ENCODE data around the gene GALNTL6.
"Not testable (repeated sequence)": the region's sequence is repeated elsewhere in the genome, so short reads cannot be mapped to it uniquely, and the experiment has no call there.

The GALNTL6 gene

GRCh38 chr4:172900900-172901299, 1087.7 kb downstream of the GALNTL6 start:
- no peaks in the 10 kb centered on the region for H3F3A ChIP-seq (ENCODE audit: insufficient read depth)
- H4K20me1 ChIP-seq (ENCODE audit: low read depth, low read length), result no peaks in the 10 kb centered on the region
- no peaks in the 10 kb centered on the region for H3K9me2 ChIP-seq (replicated peaks; ENCODE audit: insufficient read depth, low read length)
- no peaks in the 10 kb centered on the region for H3K27me3 ChIP-seq (ENCODE audit: low read length)
- no peak overlapping the region for H3K27ac ChIP-seq (ENCODE audit: low read depth, low read length)
- H3K4me3 ChIP-seq (ENCODE audit: insufficient read depth, low read length, poor library complexity, severe bottlenecking), result no peak overlapping the region
- no peaks in the 10 kb centered on the region for H3K9me3 ChIP-seq (ENCODE audit: insufficient read depth, low read length)
- no peak for TF ChIP-seq EZH2phosphoT487 (conservative IDR thresholded peaks at IDR 0.05; ENCODE audit: low read length)
- no peak for TF ChIP-seq CTCF (IDR thresholded peaks at IDR 0.05; ENCODE audit: insufficient read depth, low read length, poor library complexity, severe bottlenecking)
- no peak overlapping the region for H3K9ac ChIP-seq (ENCODE audit: low read length)
- no peaks in the 10 kb centered on the region for H3K36me3 ChIP-seq (ENCODE audit: low read length)
- H3K79me2 ChIP-seq (ENCODE audit: insufficient read depth, low read length), result no peaks in the 10 kb centered on the region
- no peak overlapping the region for H3K4me2 ChIP-seq (ENCODE audit: low read depth, low read length, poor library complexity, severe bottlenecking)
- H2AFZ ChIP-seq (ENCODE audit: low read depth, low read length, severe bottlenecking), result no peak overlapping the region

- not testable (repeated sequence) for H2AFZ ChIP-seq (ENCODE audit: low read depth, low read length, severe bottlenecking); H3K79me2 ChIP-seq (ENCODE audit: insufficient read depth, low read length); H3K9ac ChIP-seq (ENCODE audit: low read length); H3K4me2 ChIP-seq (ENCODE audit: low read depth, low read length, poor library complexity, severe bottlenecking); H3K27me3 ChIP-seq (ENCODE audit: low read length); H3K27ac ChIP-seq (ENCODE audit: low read depth, low read length); H4K20me1 ChIP-seq (ENCODE audit: low read depth, low read length); H3K9me2 ChIP-seq (replicated peaks; ENCODE audit: insufficient read depth, low read length); H3F3A ChIP-seq (ENCODE audit: insufficient read depth); H3K9me3 ChIP-seq (ENCODE audit: insufficient read depth, low read length); H3K36me3 ChIP-seq (ENCODE audit: low read length); H3K4me3 ChIP-seq (ENCODE audit: insufficient read depth, low read length, poor library complexity, severe bottlenecking)
These were observed 1099.3 kb downstream of the GALNTL6 start for GRCh38 chr4:172912468-172912867.

- H2AFZ ChIP-seq (ENCODE audit: low read depth, low read length, severe bottlenecking); H3K9me3 ChIP-seq (ENCODE audit: insufficient read depth, low read length); H3F3A ChIP-seq (ENCODE audit: insufficient read depth); H3K27me3 ChIP-seq (ENCODE audit: low read length); H3K27ac ChIP-seq (ENCODE audit: low read depth, low read length); H4K20me1 ChIP-seq (ENCODE audit: low read depth, low read length); H3K4me2 ChIP-seq (ENCODE audit: low read depth, low read length, poor library complexity, severe bottlenecking); H3K9me2 ChIP-seq (replicated peaks; ENCODE audit: insufficient read depth, low read length); H3K79me2 ChIP-seq (ENCODE audit: insufficient read depth, low read length); H3K9ac ChIP-seq (ENCODE audit: low read length); H3K4me3 ChIP-seq (ENCODE audit: insufficient read depth, low read length, poor library complexity, severe bottlenecking); H3K36me3 ChIP-seq (ENCODE audit: low read length): not testable (repeated sequence)
These were observed 1104.2 kb downstream of the GALNTL6 start for GRCh38 chr4:172917403-172917802.

GRCh38 chr4:172919269-172919668, 1106.1 kb downstream of the GALNTL6 start:
- H3F3A ChIP-seq (ENCODE audit: insufficient read depth), result no peaks in the 10 kb centered on the region
- H3K9ac ChIP-seq (ENCODE audit: low read length), result no peak overlapping the region
- H3K79me2 ChIP-seq (ENCODE audit: insufficient read depth, low read length), result no peaks in the 10 kb centered on the region

More at GRCh38 chr4:172919269-172919668, 1106.1 kb downstream of the GALNTL6 start:
- Histone ChIP-seq H3K4me2 (ENCODE audit: low read depth, low read length, poor library complexity, severe bottlenecking) (no peak overlapping the region), H3K9me2 (replicated peaks; ENCODE audit: insufficient read depth, low read length) (no peaks in the 10 kb centered on the region; the same call in 1 of the 2 replicates), H3K36me3 (ENCODE audit: low read length) (no peaks in the 10 kb centered on the region), H4K20me1 (ENCODE audit: low read depth, low read length) (no peaks in the 10 kb centered on the region), H3K9me3 (ENCODE audit: insufficient read depth, low read length) (no peaks in the 10 kb centered on the region), H3K27me3 (ENCODE audit: low read length) (no peaks in the 10 kb centered on the region), H3K27ac (ENCODE audit: low read depth, low read length) (no peak overlapping the region), H2AFZ (ENCODE audit: low read depth, low read length, severe bottlenecking) (no peak overlapping the region), H3K4me3 (ENCODE audit: insufficient read depth, low read length, poor library complexity, severe bottlenecking) (no peak overlapping the region)
- TF ChIP-seq CTCF (IDR thresholded peaks at IDR 0.05; ENCODE audit: insufficient read depth, low read length, poor library complexity, severe bottlenecking) (no peak), EZH2phosphoT487 (conservative IDR thresholded peaks at IDR 0.05; ENCODE audit: low read length) (no peak)
